Kidney tubule cell (primary cell): ENCODE data around the gene PLA2G2C.
A peak's percentile ranks its signal among the peaks of the same experiment; 100 is the strongest.

Experiments
- DNase-seq: peaks from one replicate; pipeline ENCODE4 v3.0.0-alpha.2; 2018; ENCODE audit warnings: low spot score

PLA2G2C gene

GRCh38 chr1:20183616-20184271, 2.6 kb downstream of the PLA2G2C start:
- no peak for DNase-seq

- no peak for DNase-seq
Observed at GRCh38 chr1:20183035-20183434, 3.3 kb downstream of the PLA2G2C start.

GRCh38 chr1:20182415-20182814, 3.9 kb downstream of the PLA2G2C start:
- DNase-seq: no peak

GRCh38 chr1:20180844-20181207, 5.5 kb downstream of the PLA2G2C start:
- no peak for DNase-seq

GRCh38 chr1:20180129-20180843, 6.0 kb downstream of the PLA2G2C start:
- no peak for DNase-seq

- DNase-seq: no peak
Observed at GRCh38 chr1:20179371-20180128, 6.8 kb downstream of the PLA2G2C start.

GRCh38 chr1:20178634-20179370, 7.5 kb downstream of the PLA2G2C start:
- DNase-seq: no peak

GRCh38 chr1:20174937-20175666, 11.2 kb downstream of the PLA2G2C start:
- no peak for DNase-seq

- DNase-seq: no peak
Observed at GRCh38 chr1:20172033-20172590, 14.2 kb downstream of the PLA2G2C start.

GRCh38 chr1:20169932-20170331, 16.4 kb downstream of the PLA2G2C start:
- no peak for DNase-seq

GRCh38 chr1:20168564-20169491, 17.5 kb downstream of the PLA2G2C start:
- no peak for DNase-seq

- no peak for DNase-seq
Observed at GRCh38 chr1:20167126-20167525, 19.2 kb downstream of the PLA2G2C start.

GRCh38 chr1:20166051-20166450, 20.3 kb downstream of the PLA2G2C start:
- DNase-seq: no peak

GRCh38 chr1:20165522-20165951, 20.8 kb downstream of the PLA2G2C start:
- no peak for DNase-seq

GRCh38 chr1:20164694-20165202, 21.6 kb downstream of the PLA2G2C start:
- no peak for DNase-seq

- DNase-seq: peak; percentile 20
Observed at GRCh38 chr1:20160034-20160433, 26.3 kb downstream of the PLA2G2C start.

GRCh38 chr1:20158358-20159070, 27.8 kb downstream of the PLA2G2C start:
- peak; percentile 18 for DNase-seq

GRCh38 chr1:20154301-20154831, 32.0 kb downstream of the PLA2G2C start:
- DNase-seq: no peak

- peak; percentile 26 for DNase-seq
Observed at GRCh38 chr1:20153000-20153418, 33.3 kb downstream of the PLA2G2C start.
